MM.1S (cell line): ENCODE results near the gene ACTN1.

Experiments
- DNase-seq: peaks from one replicate; pipeline ENCODE4 v3.0.0-alpha.2; 2015
- H2AFZ ChIP-seq: fragments of 300-600 bp; sonication (generic); 2 replicates; pipeline ENCODE4 v1.6.0; 2016; ENCODE audit warnings: antibody characterized with exemption, low read length
- H3F3A ChIP-seq: fragments of 300-600 bp; sonication (generic); 2 replicates; pipeline ENCODE4 v1.6.1; 2016; ENCODE audit warnings: mild to moderate bottlenecking, antibody characterized with exemption, low read length, moderate library complexity, mixed read lengths; ENCODE audit not compliant: insufficient read depth
- H3K27ac ChIP-seq: fragments of 300-600 bp; sonication (generic); 2 replicates; pipeline ENCODE4 v1.5.1; 2016; ENCODE audit warnings: mild to moderate bottlenecking, low read length
- H3K27me3 ChIP-seq: fragments of 300-600 bp; sonication (generic); replicated peaks from 2 replicates; pipeline ENCODE4 v1.6.0; 2016; ENCODE audit warnings: low read length; ENCODE audit not compliant: insufficient read depth
- H3K36me3 ChIP-seq: fragments of 300-600 bp; sonication (generic); replicated peaks from 2 replicates; pipeline ENCODE4 v1.6.1; 2016; ENCODE audit warnings: mild to moderate bottlenecking, low read length, mixed read lengths; ENCODE audit not compliant: insufficient read depth
- H3K4me1 ChIP-seq: fragments of 300-600 bp; sonication (generic); 2 replicates; pipeline ENCODE4 v1.6.1; 2016; ENCODE audit warnings: low read length, mixed read lengths
- H3K4me2 ChIP-seq: fragments of 300-600 bp; sonication (generic); 2 replicates; pipeline ENCODE4 v1.6.0; 2016; ENCODE audit warnings: low read depth, low read length
- H3K4me3 ChIP-seq: fragments of 300-600 bp; sonication (generic); 2 replicates; pipeline ENCODE4 v1.5.1; 2016; ENCODE audit warnings: low read length, mixed read lengths
- H3K79me2 ChIP-seq: fragments of 300-600 bp; sonication (generic); 2 replicates; pipeline ENCODE4 v1.6.1; 2016; ENCODE audit warnings: mixed run types, low read length, mixed read lengths
- H3K9ac ChIP-seq: fragments of 300-600 bp; sonication (generic); 2 replicates; pipeline ENCODE4 v1.6.1; 2016; ENCODE audit warnings: low read length, mixed read lengths
- H3K9me2 ChIP-seq: fragments of 300-600 bp; sonication (generic); replicated peaks from 2 replicates; pipeline ENCODE4 v1.6.1; 2016; ENCODE audit warnings: mild to moderate bottlenecking, low read length, mixed read lengths; ENCODE audit not compliant: insufficient read depth
- H3K9me3 ChIP-seq: fragments of 300-600 bp; sonication (generic); replicated peaks from 2 replicates; pipeline ENCODE4 v1.6.1; 2016; ENCODE audit warnings: mild to moderate bottlenecking, low read length, mixed read lengths; ENCODE audit not compliant: insufficient read depth
- H4K20me1 ChIP-seq: fragments of 300-600 bp; sonication (generic); 2 replicates; pipeline ENCODE4 v1.6.1; 2016; ENCODE audit warnings: mild to moderate bottlenecking, low read length, moderate library complexity, mixed read lengths; ENCODE audit not compliant: insufficient read depth
- EZH2 ChIP-seq: fragments of 300-600 bp; sonication (generic); optimal IDR thresholded peaks from 2 replicates; pipeline ENCODE3; 2017; ENCODE audit warnings: low read depth, mild to moderate bottlenecking, antibody characterized with exemption, low read length, mixed read lengths
- EZH2phosphoT487 ChIP-seq: fragments of 300-600 bp; sonication (generic); IDR thresholded peaks from 2 replicates; pipeline ENCODE4 v1.6.1; 2018; ENCODE audit warnings: antibody characterized with exemption, low read length
- TF ChIP-seq, protein P1 (sequence below): fragments of 300-600 bp; sonication (generic); IDR thresholded peaks from 2 replicates; pipeline ENCODE4 v1.5.1; 2016; ENCODE audit warnings: antibody characterized with exemption, low read length, mixed read lengths

ACTN1 gene

DNA sequence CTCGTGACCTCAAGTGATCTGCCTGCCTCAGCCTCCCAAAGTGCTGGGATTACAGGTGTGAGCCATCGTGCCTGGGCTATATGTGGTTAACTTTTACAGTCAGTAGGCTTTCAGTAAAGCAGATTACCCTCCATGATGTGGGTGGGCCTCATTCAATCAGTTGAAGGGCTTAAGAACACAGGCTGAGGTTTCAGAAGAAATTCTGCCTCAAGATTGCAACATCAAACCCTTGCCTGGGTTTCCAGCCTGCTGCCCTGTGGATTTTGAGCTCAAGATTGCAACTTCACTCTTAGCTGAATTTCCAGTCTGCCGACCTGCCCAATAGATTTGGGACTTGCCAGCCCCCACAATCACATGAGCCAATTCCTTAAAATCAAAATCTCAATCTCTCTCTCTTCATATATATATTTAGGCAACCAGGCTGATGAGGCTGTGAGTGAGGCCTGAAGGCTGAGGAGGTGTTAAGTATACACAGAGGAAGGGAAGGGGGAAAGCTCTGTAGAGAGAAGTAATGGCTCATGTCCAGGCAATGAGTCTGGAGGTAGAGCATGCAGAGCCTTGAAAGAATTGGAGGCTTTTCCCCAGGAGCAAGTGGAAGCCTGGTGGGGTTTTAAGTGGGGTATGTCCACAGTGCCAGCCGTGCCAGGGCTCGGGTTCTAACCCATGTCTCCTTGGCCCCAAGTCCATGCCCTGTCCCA is 33.3 kb upstream of the ACTN1 start:
- no peak for DNase-seq
- Histone ChIP-seq H3K9ac (no peak overlapping the region), H3K4me3 (no peak overlapping the region), H3K4me2 (no peak overlapping the region), H4K20me1 (no peaks in the 10 kb centered on the region), H3K4me1 (no peaks in the 10 kb centered on the region), H3K9me3 (no peaks in the 10 kb centered on the region), H3K36me3 (no peaks in the 10 kb centered on the region), H3K27ac (no peak overlapping the region), H3K9me2 (no peaks in the 10 kb centered on the region), H3F3A (no peaks in the 10 kb centered on the region), H2AFZ (no peak overlapping the region), H3K27me3 (no peaks in the 10 kb centered on the region), H3K79me2 (no peaks in the 10 kb centered on the region)
- TF ChIP-seq, protein P1, sequence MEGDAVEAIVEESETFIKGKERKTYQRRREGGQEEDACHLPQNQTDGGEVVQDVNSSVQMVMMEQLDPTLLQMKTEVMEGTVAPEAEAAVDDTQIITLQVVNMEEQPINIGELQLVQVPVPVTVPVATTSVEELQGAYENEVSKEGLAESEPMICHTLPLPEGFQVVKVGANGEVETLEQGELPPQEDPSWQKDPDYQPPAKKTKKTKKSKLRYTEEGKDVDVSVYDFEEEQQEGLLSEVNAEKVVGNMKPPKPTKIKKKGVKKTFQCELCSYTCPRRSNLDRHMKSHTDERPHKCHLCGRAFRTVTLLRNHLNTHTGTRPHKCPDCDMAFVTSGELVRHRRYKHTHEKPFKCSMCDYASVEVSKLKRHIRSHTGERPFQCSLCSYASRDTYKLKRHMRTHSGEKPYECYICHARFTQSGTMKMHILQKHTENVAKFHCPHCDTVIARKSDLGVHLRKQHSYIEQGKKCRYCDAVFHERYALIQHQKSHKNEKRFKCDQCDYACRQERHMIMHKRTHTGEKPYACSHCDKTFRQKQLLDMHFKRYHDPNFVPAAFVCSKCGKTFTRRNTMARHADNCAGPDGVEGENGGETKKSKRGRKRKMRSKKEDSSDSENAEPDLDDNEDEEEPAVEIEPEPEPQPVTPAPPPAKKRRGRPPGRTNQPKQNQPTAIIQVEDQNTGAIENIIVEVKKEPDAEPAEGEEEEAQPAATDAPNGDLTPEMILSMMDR = no peak
- TF ChIP-seq EZH2phosphoT487 (no peak), EZH2 (no peak)

DNA sequence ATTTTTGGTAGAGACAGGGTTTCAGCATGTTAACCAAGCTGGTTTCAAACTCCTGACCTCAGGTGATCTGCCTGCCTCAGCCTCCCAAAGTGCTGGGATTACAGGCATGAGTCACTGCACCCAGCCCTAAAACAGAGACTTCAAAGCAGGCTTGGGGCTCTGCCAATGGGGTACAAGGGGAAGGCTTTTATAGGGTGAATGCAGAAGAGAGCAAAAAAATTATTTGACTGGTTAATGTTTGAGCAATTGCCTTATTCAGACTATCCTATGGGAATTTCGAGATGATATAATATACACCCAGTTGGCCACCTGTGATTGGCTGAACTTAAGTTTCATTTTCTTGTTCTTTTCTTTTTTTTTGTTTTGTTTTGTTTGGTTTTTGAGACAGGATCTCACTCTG is 31.5 kb upstream of the ACTN1 start:
- no peak overlapping the region for H2AFZ ChIP-seq
- no peaks in the 10 kb centered on the region for H3F3A ChIP-seq
- no peaks in the 10 kb centered on the region for H3K4me1 ChIP-seq
- H3K9ac ChIP-seq = no peak overlapping the region
- H3K9me2 ChIP-seq = no peaks in the 10 kb centered on the region
- H3K27me3 ChIP-seq = no peaks in the 10 kb centered on the region
- no peaks in the 10 kb centered on the region for H3K36me3 ChIP-seq
- H3K4me3 ChIP-seq = no peak overlapping the region
- TF ChIP-seq, protein P1 = no peak
- TF ChIP-seq EZH2phosphoT487 = no peak
- TF ChIP-seq EZH2 = no peak
- no peaks in the 10 kb centered on the region for H4K20me1 ChIP-seq
- H3K9me3 ChIP-seq = no peaks in the 10 kb centered on the region
- no peak for DNase-seq
- no peak overlapping the region for H3K27ac ChIP-seq
- no peak overlapping the region for H3K4me2 ChIP-seq
- no peaks in the 10 kb centered on the region for H3K79me2 ChIP-seq

DNA sequence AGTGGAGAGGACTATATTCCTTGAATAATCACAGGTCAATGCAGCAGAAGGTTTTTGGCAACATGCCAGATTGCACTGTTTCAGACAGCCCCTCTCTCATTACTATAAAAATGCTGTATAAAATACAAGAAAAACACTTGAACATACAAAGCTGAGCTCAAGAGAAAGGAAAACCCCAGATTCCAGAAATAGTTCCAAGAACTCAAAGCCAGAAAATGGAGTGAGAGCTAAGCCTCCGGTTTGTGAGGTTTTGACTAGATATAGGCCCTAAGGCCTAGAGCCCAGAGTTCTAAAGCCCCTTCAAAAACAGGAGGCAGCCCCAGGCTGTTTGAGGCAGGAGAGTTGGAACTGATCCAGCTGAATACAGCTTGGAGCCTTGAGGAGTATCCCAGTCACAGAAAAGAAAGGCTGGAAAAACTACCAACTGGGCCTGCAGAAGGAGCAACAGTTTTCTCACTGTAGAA is 29.4 kb upstream of the ACTN1 start:
- no peaks in the 10 kb centered on the region for H3K36me3 ChIP-seq
- H3K9ac ChIP-seq = no peak overlapping the region
- H3K4me2 ChIP-seq = no peak overlapping the region
- DNase-seq = no peak
- H3K79me2 ChIP-seq = no peaks in the 10 kb centered on the region
- no peaks in the 10 kb centered on the region for H4K20me1 ChIP-seq
- no peak overlapping the region for H3K4me3 ChIP-seq
- TF ChIP-seq EZH2phosphoT487 (no peak), EZH2 (no peak)
- TF ChIP-seq, protein P1 = no peak
- H3F3A ChIP-seq = no peaks in the 10 kb centered on the region
- no peak overlapping the region for H2AFZ ChIP-seq
- no peaks in the 10 kb centered on the region for H3K27me3 ChIP-seq
- no peaks in the 10 kb centered on the region for H3K9me2 ChIP-seq
- H3K27ac ChIP-seq = no peak overlapping the region
- no peaks in the 10 kb centered on the region for H3K9me3 ChIP-seq
- H3K4me1 ChIP-seq = no peaks in the 10 kb centered on the region
